ENCODE measurements around the gene YPEL5.

YPEL5 gene

GRCh38 chr2:30165050-30165520 is 18.3 kb downstream of the YPEL5 start:
- no peak for DNase-seq (ENCODE audit: low read depth)

GRCh38 chr2:30165617-30166016 is 18.8 kb downstream of the YPEL5 start:
- DNase-seq (ENCODE audit: low read depth): no peak

GRCh38 chr2:30172627-30173026 is 25.8 kb downstream of the YPEL5 start:
- no peak for DNase-seq (ENCODE audit: low read depth)

GRCh38 chr2:30177440-30177839 is 30.6 kb downstream of the YPEL5 start:
- no peak for DNase-seq (ENCODE audit: low read depth)

GRCh38 chr2:30177956-30178355 is 31.1 kb downstream of the YPEL5 start:
- no peak for DNase-seq (ENCODE audit: low read depth)

GRCh38 chr2:30178618-30179434 is 32.0 kb downstream of the YPEL5 start:
- no peak for DNase-seq (ENCODE audit: low read depth)

- DNase-seq (ENCODE audit: low read depth): no peak
These were observed 32.7 kb downstream of the YPEL5 start for GRCh38 chr2:30179536-30179935.

- DNase-seq (ENCODE audit: low read depth): no peak
These were observed 33.4 kb downstream of the YPEL5 start for GRCh38 chr2:30180226-30180625.

- no peak for DNase-seq (ENCODE audit: low read depth)
These were observed 34.4 kb downstream of the YPEL5 start for GRCh38 chr2:30181176-30181575.

GRCh38 chr2:30184035-30184434 is 37.2 kb downstream of the YPEL5 start:
- no peak for DNase-seq (ENCODE audit: low read depth)

- DNase-seq (ENCODE audit: low read depth): no peak
These were observed 38.4 kb downstream of the YPEL5 start for GRCh38 chr2:30185178-30185577.

- DNase-seq (ENCODE audit: low read depth): no peak
These were observed 41.5 kb downstream of the YPEL5 start for GRCh38 chr2:30188292-30188691.

- no peak for DNase-seq (ENCODE audit: low read depth)
These were observed 43.8 kb downstream of the YPEL5 start for GRCh38 chr2:30190637-30191036.

GRCh38 chr2:30191107-30191506 is 44.3 kb downstream of the YPEL5 start:
- no peak for DNase-seq (ENCODE audit: low read depth)

- DNase-seq (ENCODE audit: low read depth): no peak
These were observed 45.0 kb downstream of the YPEL5 start for GRCh38 chr2:30191819-30192271.

- no peak for DNase-seq (ENCODE audit: low read depth)
These were observed 45.5 kb downstream of the YPEL5 start for GRCh38 chr2:30192314-30192713.

- no peak for DNase-seq (ENCODE audit: low read depth)
These were observed 46.4 kb downstream of the YPEL5 start for GRCh38 chr2:30193104-30193681.

- DNase-seq (ENCODE audit: low read depth): no peak
These were observed 47.6 kb downstream of the YPEL5 start for GRCh38 chr2:30194421-30194820.

- DNase-seq (ENCODE audit: low read depth): no peak
These were observed 48.2 kb downstream of the YPEL5 start for GRCh38 chr2:30195016-30195415.

GRCh38 chr2:30197570-30198192 is 50.9 kb downstream of the YPEL5 start:
- DNase-seq (ENCODE audit: low read depth): no peak

GRCh38 chr2:30201990-30202389 is 55.2 kb downstream of the YPEL5 start:
- DNase-seq (ENCODE audit: low read depth): no peak

GRCh38 chr2:30203156-30203555 is 56.3 kb downstream of the YPEL5 start:
- no peak for DNase-seq (ENCODE audit: low read depth)

GRCh38 chr2:30204281-30204680 is 57.5 kb downstream of the YPEL5 start:
- DNase-seq (ENCODE audit: low read depth): no peak

All from stimulated activated CD8-positive, alpha-beta memory T cell treated with anti-CD3 and anti-CD28 coated beads, Interleukin-12 subunit alpha, Interleukin-12 subunit beta, amount 100 ng/mL, for 4 hours (primary cell).